Sigmoid colon (tissue), 7 donors: ENCODE data around the gene DCAF7. TPM values are rescaled to one million over a fixed set of nuclear protein-coding genes. Genes with fewer than 3 reads are reported as not detected.

Experiments
- DNase-seq: peaks from one replicate; pipeline ENCODE4 v3.0.0-alpha.2; 2019
- H3K27ac ChIP-seq, 4 donors: fragments of 200-600 bp; sonication (generic); one replicate each; pipeline ENCODE4 v1.5.1; 2016 to 2019; ENCODE audit warnings: mild to moderate bottlenecking in 1 of 4
- H3K27me3 ChIP-seq, 3 donors: fragments of 200-600 bp; sonication (generic); one replicate each; pipeline ENCODE4 v1.5.1; 2019; ENCODE audit warnings: mild to moderate bottlenecking in 1 of 3
- H3K36me3 ChIP-seq, 4 donors: fragments of 200-600 bp; sonication (generic); one replicate each; pipeline ENCODE4 v1.5.1; 2016 to 2019
- H3K4me1 ChIP-seq, 4 donors: fragments of 200-600 bp; sonication (generic); one replicate each; pipeline ENCODE4 v1.5.1; 2017 to 2019
- H3K4me3 ChIP-seq, 4 donors: fragments of 200-600 bp; sonication (generic); one replicate each; pipeline ENCODE4 v1.5.1; 2017 to 2019; ENCODE audit warnings: mild to moderate bottlenecking in 2 of 4, moderate library complexity in 1 of 4
- H3K9me3 ChIP-seq, 4 donors: fragments of 200-600 bp in 3 of 4; sonication (generic) in 3 of 4; one replicate each; pipeline versions ENCODE4 v1.5.1 to v1.6.1; 2013 to 2019
- EP300 ChIP-seq, 4 donors: sonication (generic); formaldehyde crosslinking; IDR thresholded peaks; one replicate each; pipeline ENCODE4 v1.6.1; 2017; ENCODE audit warnings: antibody characterized with exemption in 4 of 4
- POLR2A ChIP-seq, 2 donors: fragments of 450-650 bp; IDR thresholded peaks; one replicate each; pipeline ENCODE4 v1.6.1; 2016; ENCODE audit warnings: antibody characterized with exemption in 2 of 2, mild to moderate bottlenecking in 2 of 2, moderate library complexity in 2 of 2
- POLR2AphosphoS5 ChIP-seq, 4 donors: sonication (generic); formaldehyde crosslinking; IDR thresholded peaks; one replicate each; pipeline ENCODE4 v1.6.1; 2017; ENCODE audit warnings: antibody characterized with exemption in 4 of 4
- WGBS, 2 donors: extraction: QIAGEN DNeasy Blood & Tissue Kit; methylation state at CpG; one replicate each; pipeline ENCODE4 v1.1.7; 2013; 5-methylcytosine and 5-hydroxymethylcytosine counted together
- intact Hi-C: fragments of 100-400 bp; cut with DNase I; formaldehyde crosslinking; loops from one replicate; pipeline ENCODE4 v1.15.1; 2023
- polyA plus RNA-seq, 3 donors: library from polyadenylated mRNA; stranded (reverse); fragments of 200-250 nt; gene quantifications; one replicate each; pipeline ENCODE4 v1.2.3, GENCODE V29; 2013
- total RNA-seq, 4 donors: library from RNA; depleted of rRNA; stranded (reverse); fragments of >200 nt; gene quantifications; one replicate each; pipeline ENCODE4 v1.1.0, GENCODE V29; 2016
- TF ChIP-seq, protein P1 (sequence below), 4 experiments: fragments of 450-650 bp in 3 of 4; fragments of 200-600 bp in 1 of 4; IDR thresholded peaks; one replicate each; pipeline ENCODE4 v1.5.1; 2016 to 2019; ENCODE audit warnings: antibody characterized with exemption in 4 of 4, mild to moderate bottlenecking in 3 of 4, moderate library complexity in 2 of 4
- donor health status: healthy with polysubstance abuse.
- donor health status: Bipolar disorder and iron deficiency.
- donor health status: healthy.

DCAF7 gene
- total and polyA plus RNA-seq, 7 donors = 14.4 to 34.6 (median 23.1) TPM

DNA sequence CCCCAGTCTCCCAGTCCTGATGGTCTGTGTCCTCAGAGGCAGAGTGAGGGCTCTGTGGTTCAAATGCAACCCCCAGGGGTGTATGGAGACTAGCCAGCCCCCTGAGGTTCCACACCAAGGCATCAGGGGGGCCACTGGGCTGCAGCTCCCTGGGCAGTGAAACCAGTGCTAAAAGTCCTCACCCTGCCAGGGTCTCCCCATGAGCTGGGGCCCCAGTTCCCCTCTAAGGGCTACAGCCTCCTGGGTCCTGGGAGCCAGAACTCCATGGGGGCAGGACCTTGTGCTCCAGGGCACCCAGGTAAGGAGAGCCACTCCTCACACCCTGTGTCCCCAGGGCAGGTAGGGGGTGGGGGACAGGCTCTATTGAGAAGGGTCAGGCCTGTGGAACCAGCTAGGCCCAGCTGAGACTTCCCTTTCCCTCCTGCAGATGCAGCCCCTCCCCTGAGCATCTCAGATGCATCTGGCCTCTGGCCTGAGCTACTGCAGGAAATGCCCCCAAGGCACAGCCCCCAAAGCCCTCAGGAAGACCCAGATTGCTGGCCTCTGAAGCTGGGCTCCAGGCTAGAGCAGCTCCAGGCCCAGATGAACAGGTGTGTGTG is 6.4 kb upstream of the DCAF7 start:
- intact Hi-C loops = no loop called here
- DNase-seq = no peak
- H3K27ac ChIP-seq = no peak overlapping the region

GRCh38 chr17:63544467-63545301 is 5.6 kb upstream of the DCAF7 start:
- peaks cover 0 to 8% (median 7%) of the 10 kb centered on the region in 4 donors for H3K4me1 ChIP-seq
- no peak overlapping the region for H3K4me3 ChIP-seq
- H3K27ac ChIP-seq = no peak overlapping the region
- no peak for DNase-seq
- no peaks in the 10 kb centered on the region for H3K9me3 ChIP-seq
- WGBS, 2 donors = 92 to 93% methylated on average over 13 of the region's 13 CpGs
- H3K36me3 ChIP-seq = no peaks in the 10 kb centered on the region
- intact Hi-C loops = no loop called here
- TF ChIP-seq POLR2AphosphoS5 (IDR thresholded peaks at IDR 0.05) = no peak
- TF ChIP-seq EP300 (IDR thresholded peaks at IDR 0.05) = no peak
- TF ChIP-seq, protein P1, sequence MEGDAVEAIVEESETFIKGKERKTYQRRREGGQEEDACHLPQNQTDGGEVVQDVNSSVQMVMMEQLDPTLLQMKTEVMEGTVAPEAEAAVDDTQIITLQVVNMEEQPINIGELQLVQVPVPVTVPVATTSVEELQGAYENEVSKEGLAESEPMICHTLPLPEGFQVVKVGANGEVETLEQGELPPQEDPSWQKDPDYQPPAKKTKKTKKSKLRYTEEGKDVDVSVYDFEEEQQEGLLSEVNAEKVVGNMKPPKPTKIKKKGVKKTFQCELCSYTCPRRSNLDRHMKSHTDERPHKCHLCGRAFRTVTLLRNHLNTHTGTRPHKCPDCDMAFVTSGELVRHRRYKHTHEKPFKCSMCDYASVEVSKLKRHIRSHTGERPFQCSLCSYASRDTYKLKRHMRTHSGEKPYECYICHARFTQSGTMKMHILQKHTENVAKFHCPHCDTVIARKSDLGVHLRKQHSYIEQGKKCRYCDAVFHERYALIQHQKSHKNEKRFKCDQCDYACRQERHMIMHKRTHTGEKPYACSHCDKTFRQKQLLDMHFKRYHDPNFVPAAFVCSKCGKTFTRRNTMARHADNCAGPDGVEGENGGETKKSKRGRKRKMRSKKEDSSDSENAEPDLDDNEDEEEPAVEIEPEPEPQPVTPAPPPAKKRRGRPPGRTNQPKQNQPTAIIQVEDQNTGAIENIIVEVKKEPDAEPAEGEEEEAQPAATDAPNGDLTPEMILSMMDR (IDR thresholded peaks at IDR 0.05) = no peak
- TF ChIP-seq POLR2A (IDR thresholded peaks at IDR 0.05) = no peak
- peaks cover 0 to 5% (median 0%) of the 10 kb centered on the region in 3 donors for H3K27me3 ChIP-seq

More for the DNA sequence above, 6.4 kb upstream of the DCAF7 start:
- peaks cover 0 to under 1% (median 0%) of the 10 kb centered on the region in 4 donors for H3K4me1 ChIP-seq
- no peaks in the 10 kb centered on the region for H3K36me3 ChIP-seq
- no peak for TF ChIP-seq POLR2AphosphoS5 (IDR thresholded peaks at IDR 0.05)
- TF ChIP-seq EP300 (IDR thresholded peaks at IDR 0.05) = no peak
- TF ChIP-seq POLR2A (IDR thresholded peaks at IDR 0.05) = no peak
- TF ChIP-seq, protein P1 (IDR thresholded peaks at IDR 0.05) = no peak
- peaks cover 3 to 13% (median 3%) of the 10 kb centered on the region in 3 donors for H3K27me3 ChIP-seq
- no peaks in the 10 kb centered on the region for H3K9me3 ChIP-seq
- H3K4me3 ChIP-seq = no peak overlapping the region

DNA sequence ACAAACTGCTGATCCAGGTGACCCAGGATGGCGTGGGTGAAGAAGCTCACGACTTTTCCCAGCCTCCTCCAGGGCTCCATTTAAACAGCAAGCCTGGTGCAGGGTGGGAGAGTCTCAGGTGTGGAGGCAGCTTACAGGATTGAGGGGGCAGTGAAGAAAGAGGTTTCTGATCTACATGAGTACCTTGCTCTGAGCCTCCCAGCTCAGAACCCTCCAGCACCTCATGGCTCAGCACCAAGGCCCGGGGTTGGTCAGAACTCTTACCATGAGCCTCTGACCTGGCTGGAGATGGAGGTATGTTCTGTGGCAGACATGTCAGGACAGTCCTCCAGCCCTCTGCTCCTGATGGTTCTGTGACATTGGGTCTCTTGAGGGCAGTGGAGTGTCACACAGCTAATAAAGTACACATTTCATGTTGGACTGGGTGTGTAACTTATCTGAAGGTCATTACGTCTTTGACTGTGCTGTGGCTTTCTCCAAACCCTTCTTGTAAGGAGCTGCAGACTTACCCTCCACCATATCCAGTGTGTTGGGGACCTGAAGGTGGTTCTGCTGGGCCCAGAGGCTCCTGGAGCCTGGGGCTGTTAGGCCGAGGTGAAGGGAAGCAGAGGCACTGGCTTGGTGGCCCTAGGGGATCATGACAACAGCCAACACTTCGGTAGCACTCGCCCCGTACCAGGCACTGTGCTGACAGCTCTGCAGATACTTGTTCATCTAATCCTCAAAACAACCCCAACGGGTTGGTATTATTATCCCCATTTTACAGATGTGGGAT is 3.8 kb upstream of the DCAF7 start:
- Histone ChIP-seq H3K27me3 (no peaks in the 10 kb centered on the region), H3K27ac (no peak overlapping the region), H3K9me3 (no peaks in the 10 kb centered on the region), H3K4me3 (no peak overlapping the region), H3K4me1 (peaks cover 0 to 18% (median 12%) of the 10 kb centered on the region in 4 donors), H3K36me3 (no peaks in the 10 kb centered on the region)
- intact Hi-C loops = no loop called here
- DNase-seq = no peak
- WGBS, 2 donors = 93 to 94% methylated on average over 9 of the region's 9 CpGs
- TF ChIP-seq EP300 (IDR thresholded peaks at IDR 0.05) = no peak
- no peak for TF ChIP-seq POLR2AphosphoS5 (IDR thresholded peaks at IDR 0.05)
- TF ChIP-seq POLR2A (IDR thresholded peaks at IDR 0.05) = no peak
- TF ChIP-seq, protein P1 (IDR thresholded peaks at IDR 0.05) = no peak

- DNase-seq = no peak
- no peaks in the 10 kb centered on the region for H3K9me3 ChIP-seq
- H3K4me1 ChIP-seq = peaks cover 0 to 24% (median 18%) of the 10 kb centered on the region in 4 donors
- H3K27me3 ChIP-seq = no peaks in the 10 kb centered on the region
- H3K36me3 ChIP-seq = no peaks in the 10 kb centered on the region
- TF ChIP-seq, protein P1 (IDR thresholded peaks at IDR 0.05) = no peak
- no peak for TF ChIP-seq POLR2A (IDR thresholded peaks at IDR 0.05)
- TF ChIP-seq POLR2AphosphoS5 (IDR thresholded peaks at IDR 0.05) = no peak
- TF ChIP-seq EP300 (IDR thresholded peaks at IDR 0.05) = no peak
- intact Hi-C loops = no loop called here
- no peak overlapping the region for H3K27ac ChIP-seq
- WGBS, 2 donors = 49 to 66% methylated on average over 5 of the region's 5 CpGs
- H3K4me3 ChIP-seq = no peak overlapping the region
Observed at GRCh38 chr17:63547083-63547523, 3.2 kb upstream of the DCAF7 start.
